ENCODE data around the gene TSPAN14. TPM values are rescaled to one million over a fixed set of nuclear protein-coding genes. Genes with fewer than 3 reads are reported as not detected.

The TSPAN14 gene
- total RNA-seq, 1 donor = 23.9 TPM

GRCh38 chr10:80537086-80537735 lies 83.1 kb downstream of the TSPAN14 start:
- no peaks in the 10 kb centered on the region for H4K20me1 ChIP-seq (ENCODE audit: insufficient read depth, low read length)
- H3K4me3 ChIP-seq (ENCODE audit: insufficient read depth, low read length) = no peak overlapping the region
- DNase-seq (ENCODE audit: insufficient read length, low spot score, missing footprints) = peak; percentile 90
- H3K27me3 ChIP-seq (ENCODE audit: insufficient read depth, low read length) = no peaks in the 10 kb centered on the region
- no peaks in the 10 kb centered on the region for H3K9me3 ChIP-seq (ENCODE audit: low read depth, low read length)
- H2AFZ ChIP-seq (ENCODE audit: low read length) = no peak overlapping the region
- H3K27ac ChIP-seq (ENCODE audit: low read depth, low read length) = no peak overlapping the region
- no peaks in the 10 kb centered on the region for H3K36me3 ChIP-seq (ENCODE audit: insufficient read depth, low read length)
- H3K79me2 ChIP-seq (ENCODE audit: insufficient read depth, low read length) = no peaks in the 10 kb centered on the region
- no peaks in the 10 kb centered on the region for H3K4me1 ChIP-seq (ENCODE audit: insufficient read depth, low read length)
- TF ChIP-seq, protein P1, sequence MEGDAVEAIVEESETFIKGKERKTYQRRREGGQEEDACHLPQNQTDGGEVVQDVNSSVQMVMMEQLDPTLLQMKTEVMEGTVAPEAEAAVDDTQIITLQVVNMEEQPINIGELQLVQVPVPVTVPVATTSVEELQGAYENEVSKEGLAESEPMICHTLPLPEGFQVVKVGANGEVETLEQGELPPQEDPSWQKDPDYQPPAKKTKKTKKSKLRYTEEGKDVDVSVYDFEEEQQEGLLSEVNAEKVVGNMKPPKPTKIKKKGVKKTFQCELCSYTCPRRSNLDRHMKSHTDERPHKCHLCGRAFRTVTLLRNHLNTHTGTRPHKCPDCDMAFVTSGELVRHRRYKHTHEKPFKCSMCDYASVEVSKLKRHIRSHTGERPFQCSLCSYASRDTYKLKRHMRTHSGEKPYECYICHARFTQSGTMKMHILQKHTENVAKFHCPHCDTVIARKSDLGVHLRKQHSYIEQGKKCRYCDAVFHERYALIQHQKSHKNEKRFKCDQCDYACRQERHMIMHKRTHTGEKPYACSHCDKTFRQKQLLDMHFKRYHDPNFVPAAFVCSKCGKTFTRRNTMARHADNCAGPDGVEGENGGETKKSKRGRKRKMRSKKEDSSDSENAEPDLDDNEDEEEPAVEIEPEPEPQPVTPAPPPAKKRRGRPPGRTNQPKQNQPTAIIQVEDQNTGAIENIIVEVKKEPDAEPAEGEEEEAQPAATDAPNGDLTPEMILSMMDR (IDR thresholded peaks at IDR 0.05; ENCODE audit: extremely low read depth, low read depth, low read length) = no peak
- H3K4me2 ChIP-seq (ENCODE audit: insufficient read depth, low read length) = no peak overlapping the region

DNA sequence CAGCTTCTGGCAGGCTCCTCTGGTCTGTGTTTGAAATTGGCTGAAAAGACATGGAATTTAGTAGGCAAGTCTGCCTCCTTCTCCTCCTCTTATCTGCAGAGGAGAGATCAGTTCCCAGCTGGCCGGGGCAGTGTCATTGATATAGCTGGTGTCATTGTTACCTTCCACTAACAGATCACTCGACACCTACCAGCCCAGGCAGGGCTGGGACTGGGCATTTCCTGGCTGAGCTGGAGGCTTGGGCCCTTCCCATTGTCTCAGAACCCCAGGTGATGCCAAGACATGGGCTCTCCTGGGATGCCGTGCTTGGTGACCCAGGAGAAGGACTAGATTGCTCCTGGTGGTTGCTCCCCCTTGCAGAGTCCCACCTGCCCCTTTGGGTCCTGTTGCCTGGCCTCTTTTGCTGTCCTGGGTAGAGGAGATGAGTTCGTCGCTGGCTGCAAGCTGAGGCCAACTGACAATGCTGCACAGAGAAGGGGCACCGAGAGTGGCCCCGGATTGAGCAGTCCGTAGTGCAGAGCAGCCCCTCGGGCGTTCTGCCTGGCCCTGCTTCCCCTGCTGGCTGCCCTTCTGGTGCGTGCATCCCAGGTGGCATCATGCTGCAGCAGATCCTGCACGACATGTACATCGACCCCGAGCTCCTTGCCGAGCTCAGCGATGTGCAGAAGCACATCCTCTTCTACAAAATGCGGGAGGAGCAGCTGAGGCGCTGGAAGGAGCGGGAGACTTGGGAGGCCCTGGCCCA lies 83.8 kb downstream of the TSPAN14 start, which contains the start of gene SH2D4B:
Gene SH2D4B (plus strand): TSS at position 167 of the 745 bp plus-strand sequence. CDS start 430 bp downstream, at position 597.
- no peak within 1 kb of the TSS for H3K4me2 ChIP-seq (ENCODE audit: insufficient read depth, low read length)
- H3K9me3 ChIP-seq (ENCODE audit: low read depth, low read length) = no peaks in the 10 kb centered on the region
- TF ChIP-seq, protein P1 (IDR thresholded peaks at IDR 0.05; ENCODE audit: extremely low read depth, low read depth, low read length) = no peak

GRCh38 chr10:80538481-80539185 lies 84.5 kb downstream of the TSPAN14 start:
- no peak overlapping the region for H3K27ac ChIP-seq (ENCODE audit: low read depth, low read length)
- TF ChIP-seq, protein P1 (IDR thresholded peaks at IDR 0.05; ENCODE audit: extremely low read depth, low read depth, low read length) = no peak
- no peaks in the 10 kb centered on the region for H3K36me3 ChIP-seq (ENCODE audit: insufficient read depth, low read length)
- no peaks in the 10 kb centered on the region for H3K79me2 ChIP-seq (ENCODE audit: insufficient read depth, low read length)
- H2AFZ ChIP-seq (ENCODE audit: low read length) = no peak overlapping the region
- no peak overlapping the region for H3K4me2 ChIP-seq (ENCODE audit: insufficient read depth, low read length)
- peak; percentile 52 for DNase-seq (ENCODE audit: insufficient read length, low spot score, missing footprints)
- H4K20me1 ChIP-seq (ENCODE audit: insufficient read depth, low read length) = no peaks in the 10 kb centered on the region
- H3K9me3 ChIP-seq (ENCODE audit: low read depth, low read length) = no peaks in the 10 kb centered on the region
- H3K27me3 ChIP-seq (ENCODE audit: insufficient read depth, low read length) = no peaks in the 10 kb centered on the region
- no peaks in the 10 kb centered on the region for H3K4me1 ChIP-seq (ENCODE audit: insufficient read depth, low read length)
- H3K4me3 ChIP-seq (ENCODE audit: insufficient read depth, low read length) = no peak overlapping the region

More for the DNA sequence above, 83.8 kb downstream of the TSPAN14 start, which contains the start of gene SH2D4B:
- H3K27me3 ChIP-seq (ENCODE audit: insufficient read depth, low read length) = no peaks in the 10 kb centered on the region
- H3K4me1 ChIP-seq (ENCODE audit: insufficient read depth, low read length) = no peaks in the 10 kb centered on the region
- no peaks in the 10 kb centered on the region for H3K36me3 ChIP-seq (ENCODE audit: insufficient read depth, low read length)
- H3K4me3 ChIP-seq (ENCODE audit: insufficient read depth, low read length) = no peak within 1 kb of the TSS
- H3K27ac ChIP-seq (ENCODE audit: low read depth, low read length) = no peak within 1 kb of the TSS
- H3K79me2 ChIP-seq (ENCODE audit: insufficient read depth, low read length) = no peaks in the 10 kb centered on the region
- no peaks in the 10 kb centered on the region for H4K20me1 ChIP-seq (ENCODE audit: insufficient read depth, low read length)
- peak; percentile 54 for DNase-seq (ENCODE audit: insufficient read length, low spot score, missing footprints)
- no peak within 1 kb of the TSS for H2AFZ ChIP-seq (ENCODE audit: low read length)

Data from osteoblast (primary cell).